Measurements from ENCODE around the gene QSOX1.

DNA sequence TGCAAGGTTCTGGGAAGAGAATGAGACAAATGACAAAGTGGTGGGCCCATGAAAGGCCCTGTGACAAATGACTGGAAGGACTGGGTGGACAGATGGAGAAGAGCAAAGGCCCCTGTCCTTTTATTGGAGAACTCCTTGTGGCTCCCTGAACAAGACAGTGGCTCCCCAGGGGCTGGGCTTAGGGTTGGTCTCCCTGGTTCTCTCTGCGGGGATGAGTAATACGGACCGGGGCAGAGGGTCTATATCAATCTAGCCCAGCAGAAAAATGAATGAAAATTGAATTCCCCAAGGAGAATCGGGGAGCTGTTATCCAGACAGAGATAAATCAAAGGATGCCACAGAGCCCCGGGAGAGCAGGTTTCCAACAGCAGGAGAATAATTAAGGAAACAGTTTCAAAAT, 70.2 kb downstream of the QSOX1 start:
- TF ChIP-seq POLR2A (IDR thresholded peaks at IDR 0.05) (no peak), CTCF (IDR thresholded peaks at IDR 0.05) (no peak)

All from thyroid gland (tissue), 4 donors.